OCI-LY7 (cell line): ENCODE data around the gene DDX52. TPM values are rescaled to one million over a fixed set of nuclear protein-coding genes. Genes with fewer than 3 reads are reported as not detected.
"Not testable (repeated sequence)": the region's sequence is repeated elsewhere in the genome, so short reads cannot be mapped to it uniquely, and the experiment has no call there.

Experiments used
- BruUV-seq: library from RNA; stranded (reverse); fragments of 400-500 nt; replicated peaks from 2 replicates; lab custom pipeline; 2021; lab: Mats Ljungman, UMichigan
- CTCF ChIA-PET: fragments of 300-600 bp; sonication (Branson Sonifier 250); formaldehyde crosslinking; loops from one replicate; lab custom pipeline; 2022; ENCODE audit warnings: antibody characterized with exemption; ENCODE audit not compliant: unreplicated experiment; lab: Charles Lee
- POLR2A ChIA-PET: fragments of 300-600 bp; sonication (Branson Sonifier 250); formaldehyde crosslinking; loops from one replicate; lab custom pipeline; 2022; ENCODE audit warnings: antibody characterized with exemption; lab: Charles Lee
- DNase-seq: peaks from one replicate; pipeline ENCODE4 v3.0.0-alpha.2; 2015; ENCODE audit warnings: low spot score
- H2AFZ ChIP-seq: fragments of 200-600 bp; sonication (generic), shearing (Covaris generic); 2 replicates; pipeline ENCODE4 v1.6.1; 2014; ENCODE audit warnings: mild to moderate bottlenecking, antibody characterized with exemption, low read length, moderate library complexity
- H3K27ac ChIP-seq: fragments of 200-600 bp; sonication (generic); 2 replicates; pipeline ENCODE4 v1.5.1; 2014; ENCODE audit warnings: mixed run types, low read depth, mild to moderate bottlenecking, moderate library complexity, low read length, inconsistent platforms; ENCODE audit not compliant: poor library complexity, severe bottlenecking
- H3K36me3 ChIP-seq: fragments of 200-600 bp; sonication (generic); 2 replicates; pipeline ENCODE4 v1.6.1; 2014; ENCODE audit warnings: mild to moderate bottlenecking, antibody characterized with exemption, low read length, moderate library complexity, mixed read lengths; ENCODE audit not compliant: insufficient read depth
- H3K4me1 ChIP-seq: fragments of 200-600 bp; sonication (generic); 2 replicates; pipeline ENCODE4 v1.5.1; 2014; ENCODE audit warnings: mild to moderate bottlenecking, low read length; ENCODE audit not compliant: insufficient read depth, poor library complexity, severe bottlenecking
- H3K4me2 ChIP-seq: fragments of 200-600 bp; sonication (generic); 2 replicates; pipeline ENCODE4 v1.6.1; 2014; ENCODE audit warnings: mild to moderate bottlenecking, low read length
- H3K4me3 ChIP-seq: fragments of 200-600 bp; sonication (generic); 2 replicates; pipeline ENCODE4 v1.5.1; 2014; ENCODE audit warnings: mild to moderate bottlenecking, low read depth, low read length; ENCODE audit not compliant: poor library complexity, severe bottlenecking
- H3K79me2 ChIP-seq: fragments of 200-600 bp; sonication (generic); 2 replicates; pipeline ENCODE4 v1.6.1; 2016; ENCODE audit warnings: low read depth, mild to moderate bottlenecking, low read length, moderate library complexity, mixed read lengths; ENCODE audit not compliant: insufficient read depth
- H3K9me2 ChIP-seq: fragments of 200-600 bp; sonication (generic); 2 replicates; pipeline ENCODE4 v1.6.1; 2016; ENCODE audit warnings: mild to moderate bottlenecking, low read length, mixed read lengths; ENCODE audit not compliant: insufficient read depth
- H3K9me3 ChIP-seq: fragments of 200-600 bp; sonication (generic); 2 replicates; pipeline ENCODE4 v1.6.1; 2014; ENCODE audit warnings: mild to moderate bottlenecking, mixed run types, low read length, mixed read lengths
- H4K20me1 ChIP-seq: fragments of 200-600 bp; sonication (generic); 2 replicates; pipeline ENCODE4 v1.6.1; 2014; ENCODE audit warnings: mild to moderate bottlenecking, antibody characterized with exemption, low read length, moderate library complexity, mixed read lengths; ENCODE audit not compliant: insufficient read depth
- CTCF ChIP-seq: fragments of 200-600 bp; sonication (generic); conservative IDR thresholded peaks from 2 replicates; pipeline ENCODE4 v1.5.1; 2014; ENCODE audit warnings: mild to moderate bottlenecking, antibody characterized with exemption, low read length, moderate library complexity, mixed read lengths
- EZH2phosphoT487 ChIP-seq: fragments of 200-600 bp; sonication (generic); IDR thresholded peaks from 2 replicates; pipeline ENCODE4 v1.6.1; 2018; ENCODE audit warnings: low read depth, borderline replicate concordance, mild to moderate bottlenecking, mixed run types, antibody characterized with exemption, low read length, moderate library complexity, mixed read lengths
- intact Hi-C: fragments of 100-400 bp; cut with micrococcal nuclease; formaldehyde crosslinking; loops from one replicate; pipeline ENCODE4 v1.10.0; 2022; ENCODE audit not compliant: unreplicated experiment
- total RNA-seq, 2 experiments: library from RNA; depleted of rRNA in 1 of 2; stranded (reverse); fragments of >200 nt in 1 of 2; shearing (Covaris generic) in 1 of 2; gene quantifications; 2 replicates each; pipeline ENCODE4 v1.2.3, GENCODE V29; 2014 to 2022

The DDX52 gene
- total RNA-seq, 2 experiments from 2014 or later: 18.1 to 35.2 TPM

- no peaks in the 10 kb centered on the region for H3K9me3 ChIP-seq
- peaks cover 9% of the 10 kb centered on the region for H3K4me1 ChIP-seq
- no peak for DNase-seq
- no peak for TF ChIP-seq EZH2phosphoT487
- no peak for TF ChIP-seq CTCF
- H3K27ac ChIP-seq: no peak overlapping the region
- ChIA-PET POLR2A (no interaction called here), CTCF (no interaction called here)
- peaks cover 66% of the 10 kb centered on the region for H3K36me3 ChIP-seq
- BruUV-seq: no TSS peak
- no peak overlapping the region for H2AFZ ChIP-seq
- H3K79me2 ChIP-seq: no peaks in the 10 kb centered on the region
- H4K20me1 ChIP-seq: no peaks in the 10 kb centered on the region
- H3K4me2 ChIP-seq: no peak overlapping the region
- no peak overlapping the region for H3K4me3 ChIP-seq
- intact Hi-C loops: no loop called here
- no peaks in the 10 kb centered on the region for H3K9me2 ChIP-seq
Measured at GRCh38 chr17:37614391-37614790, 28.9 kb downstream of the DDX52 start.

GRCh38 chr17:37610971-37611370, 32.3 kb downstream of the DDX52 start:
- BruUV-seq: no TSS peak
- TF ChIP-seq EZH2phosphoT487 (no peak), CTCF (0 out of 2 replicates have a peak, but pooled peaks have one; percentile 19)
- H3K9me2 ChIP-seq: no peaks in the 10 kb centered on the region
- H3K27ac ChIP-seq: no peak overlapping the region
- peaks cover 26% of the 10 kb centered on the region for H3K79me2 ChIP-seq
- peaks cover 37% of the 10 kb centered on the region for H3K36me3 ChIP-seq
- H3K4me2 ChIP-seq: no peak overlapping the region
- ChIA-PET CTCF (no interaction called here), POLR2A (no interaction called here)
- intact Hi-C loops: no loop called here
- no peak overlapping the region for H2AFZ ChIP-seq
- H3K9me3 ChIP-seq: no peaks in the 10 kb centered on the region
- peaks cover 24% of the 10 kb centered on the region for H3K4me1 ChIP-seq
- no peaks in the 10 kb centered on the region for H4K20me1 ChIP-seq
- peak; percentile 8 for DNase-seq
- no peak overlapping the region for H3K4me3 ChIP-seq

DNA sequence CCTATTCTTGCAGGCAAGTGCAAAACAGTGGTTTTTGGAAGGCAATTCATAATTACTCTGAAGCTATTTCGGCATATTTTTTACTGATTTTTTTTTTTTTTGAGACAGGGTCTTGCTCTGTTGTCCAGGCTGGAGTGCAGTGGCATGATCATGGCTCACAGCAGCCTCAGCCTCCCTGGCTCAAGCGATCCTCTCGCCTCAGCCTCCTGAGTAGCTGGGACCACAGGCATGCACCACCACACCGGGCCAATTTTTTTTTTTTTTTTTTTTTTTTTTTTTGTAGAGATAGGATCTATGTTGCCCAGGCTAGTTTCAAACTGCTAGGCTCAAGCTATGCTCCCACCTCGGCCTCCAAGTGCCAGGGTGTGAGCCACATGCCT, 33.2 kb downstream of the DDX52 start:
- BruUV-seq, DNase-seq, CTCF ChIA-PET, H3K9me2 ChIP-seq, intact Hi-C loops, H4K20me1 ChIP-seq, H3K9me3 ChIP-seq: not testable (repeated sequence)
- H3K36me3 ChIP-seq: peaks cover 43% of the 10 kb centered on the region
- H3K27ac ChIP-seq: peak overlapping the region; percentile 97
- H3K4me3 ChIP-seq: peak overlapping the region; percentile 99
- H2AFZ ChIP-seq: peak overlapping the region; percentile 78
- H3K79me2 ChIP-seq: peaks cover 35% of the 10 kb centered on the region
- H3K4me1 ChIP-seq: peaks cover 34% of the 10 kb centered on the region
- H3K4me2 ChIP-seq: peak overlapping the region; percentile 87
- POLR2A ChIA-PET: interaction anchor here (0.7 to 1.5 kb wide), 5 partner anchors 9 to 270 kb away, joined by 3 to 9 read pairs (median 4); no protein-coding TSS in a partner anchor
